GM19193 (cell line): ENCODE data around the gene ARHGEF37.

Experiments used
- POLR2A ChIP-seq: IDR thresholded peaks from 4 replicates; pipeline ENCODE4 v1.6.1; 2011; ENCODE audit not compliant: insufficient read depth, insufficient read length; ENCODE audit errors: extremely low read depth

Gene ARHGEF37

DNA sequence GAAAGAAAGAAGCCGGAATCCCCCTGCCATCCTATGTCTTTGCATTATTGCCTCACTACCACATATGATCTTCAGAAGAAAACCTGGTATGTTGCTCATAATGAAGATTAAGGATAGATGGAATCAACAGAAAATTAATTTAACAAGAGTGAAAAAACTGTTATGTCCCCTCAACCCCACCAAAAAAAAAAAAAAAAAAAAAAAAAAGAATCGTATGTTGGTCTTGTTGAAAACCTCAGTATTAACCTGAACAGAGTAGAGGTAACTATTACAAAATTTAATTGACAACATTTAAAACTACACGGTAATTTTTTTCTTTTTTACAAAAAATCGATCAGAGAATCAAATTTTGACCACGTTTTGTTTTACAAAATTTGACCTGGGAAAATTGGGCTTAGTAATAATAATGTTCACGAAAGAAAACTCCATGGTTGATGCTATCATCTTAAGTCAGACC, 29.2 kb upstream of the ARHGEF37 start:
- TF ChIP-seq POLR2A, result no peak

GRCh38 chr5:149552553-149553160, 28.6 kb upstream of the ARHGEF37 start:
- TF ChIP-seq POLR2A, result no peak

GRCh38 chr5:149559706-149560105, 21.6 kb upstream of the ARHGEF37 start:
- no peak for TF ChIP-seq POLR2A

- no peak for TF ChIP-seq POLR2A
These were observed 19.4 kb upstream of the ARHGEF37 start for GRCh38 chr5:149561848-149562247.

GRCh38 chr5:149563466-149563865, 17.8 kb upstream of the ARHGEF37 start:
- TF ChIP-seq POLR2A, result no peak

DNA sequence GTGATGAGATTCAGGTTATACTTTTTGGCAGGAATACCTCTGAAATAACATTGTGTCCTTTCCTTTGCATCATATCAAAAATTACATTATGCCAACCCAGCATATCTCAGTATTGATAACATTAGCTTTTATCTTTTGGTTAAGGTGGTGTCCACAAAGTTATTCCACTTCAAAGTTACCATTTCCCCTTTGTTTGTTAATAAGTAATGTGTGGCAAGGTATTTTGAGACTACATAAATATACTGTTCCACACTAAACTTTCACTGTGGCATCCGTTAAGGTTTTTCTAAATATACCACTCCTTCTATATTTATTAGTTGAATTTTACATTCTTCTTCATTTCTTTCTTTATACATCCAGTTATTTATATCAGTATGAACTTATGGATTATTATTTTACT, 14.1 kb upstream of the ARHGEF37 start:
- TF ChIP-seq POLR2A, result no peak

GRCh38 chr5:149572170-149572569, 9.1 kb upstream of the ARHGEF37 start:
- no peak for TF ChIP-seq POLR2A

DNA sequence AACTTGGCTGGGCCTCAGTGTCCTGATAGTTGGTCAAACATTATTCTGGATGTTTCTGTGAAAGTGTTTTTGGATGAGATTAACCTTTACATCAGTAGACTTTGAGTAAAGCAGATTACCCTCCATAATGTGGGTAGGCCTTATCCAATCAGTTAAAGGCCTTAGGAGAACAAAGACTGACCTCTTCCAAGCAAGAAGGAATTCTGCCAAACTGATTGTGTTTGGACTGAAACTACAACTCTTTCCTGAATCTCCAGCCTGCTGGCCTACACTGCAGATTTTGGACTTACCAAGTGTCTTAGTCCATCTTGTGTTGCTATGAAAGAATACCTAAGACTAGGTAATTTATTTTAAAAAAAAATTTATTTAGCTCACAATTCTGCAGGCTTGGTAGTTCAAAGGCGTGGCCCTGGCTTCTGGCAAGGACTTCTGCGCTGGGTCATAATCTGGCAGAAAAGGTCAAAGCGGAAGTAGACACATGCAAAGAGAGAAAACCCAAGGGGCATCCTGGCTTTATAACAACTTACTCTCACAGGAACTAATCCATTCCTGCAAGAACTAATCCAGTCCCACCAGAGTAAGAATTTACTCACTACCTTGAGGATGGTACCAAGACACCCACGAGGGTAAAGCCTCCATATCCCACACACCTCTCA, 8.6 kb upstream of the ARHGEF37 start:
- no peak for TF ChIP-seq POLR2A

DNA sequence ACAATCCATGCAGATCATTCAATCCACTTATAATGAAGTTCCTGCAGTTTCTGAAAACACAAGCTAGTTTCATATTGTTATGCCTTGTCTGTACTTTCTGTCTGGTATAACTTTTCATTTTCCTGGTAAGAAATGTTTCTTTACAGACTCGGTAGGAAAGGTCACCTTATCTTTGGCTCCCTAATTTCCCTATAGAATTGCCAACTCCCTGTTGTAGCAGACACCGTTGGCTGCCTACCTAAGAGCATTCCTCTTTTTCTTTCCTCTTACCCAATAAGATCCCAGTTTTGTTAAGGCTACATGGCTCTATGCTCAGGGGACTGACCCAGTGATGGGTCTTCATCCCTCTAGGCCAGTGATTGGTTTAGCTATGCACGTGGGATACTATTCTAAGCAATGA, 6.2 kb upstream of the ARHGEF37 start:
- TF ChIP-seq POLR2A, result no peak

DNA sequence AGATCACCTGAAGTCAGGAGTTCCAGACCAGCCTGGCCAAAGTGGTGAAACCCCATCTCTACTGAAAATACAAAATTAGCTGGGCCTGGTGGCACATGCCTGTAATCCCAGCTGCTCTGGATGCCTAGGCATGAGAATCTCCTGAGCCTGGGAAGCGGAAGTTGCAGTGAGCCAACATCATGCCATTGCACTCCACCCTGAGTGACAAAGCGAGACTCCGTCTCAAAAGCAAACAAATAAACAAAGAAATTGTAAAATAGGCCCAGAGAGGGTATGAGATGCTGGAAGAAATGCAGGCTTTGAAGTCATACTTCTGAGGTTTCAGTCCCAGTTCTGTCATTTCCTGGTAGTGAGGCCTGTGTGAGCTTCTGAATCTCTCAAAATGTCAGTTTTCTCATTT, 5.3 kb upstream of the ARHGEF37 start:
- TF ChIP-seq POLR2A, result no peak

DNA sequence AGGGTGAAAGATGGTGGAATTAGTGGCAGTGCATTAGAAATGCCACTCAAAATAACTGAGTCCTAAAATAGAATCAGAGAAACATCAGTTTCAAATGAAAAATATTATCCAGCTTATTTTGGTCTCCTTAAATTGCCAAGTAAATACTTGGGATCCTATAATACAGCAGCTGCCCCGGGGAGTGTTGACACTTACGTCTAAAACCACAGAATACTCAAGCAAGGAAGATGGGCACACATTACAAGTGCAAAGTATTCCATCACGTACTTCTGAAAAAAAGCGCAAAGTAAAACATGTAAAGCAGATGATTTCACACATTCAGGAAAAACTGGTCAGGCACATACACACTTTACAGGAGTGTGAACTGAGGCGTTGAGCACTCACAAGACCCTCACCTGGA, 2.4 kb upstream of the ARHGEF37 start:
- no peak for TF ChIP-seq POLR2A

DNA sequence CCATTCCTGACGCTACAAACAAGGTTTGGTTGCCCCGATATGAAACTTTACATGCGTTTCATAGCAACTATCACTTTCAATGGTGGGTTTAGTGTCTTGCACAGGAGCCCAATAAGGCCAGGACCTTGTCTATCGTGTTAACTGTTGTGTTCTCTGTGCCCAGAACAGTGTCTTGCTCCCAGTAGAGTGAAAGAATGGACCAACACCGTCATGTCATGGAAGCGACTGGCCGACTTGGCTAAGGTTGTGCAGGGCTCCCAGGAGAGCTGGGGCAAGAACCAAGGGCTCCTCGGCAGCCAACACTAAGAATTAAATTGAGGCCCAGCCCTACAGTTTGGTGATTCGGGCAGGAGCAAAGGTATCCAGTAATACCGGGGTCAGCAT, 498 bp upstream of the ARHGEF37 start:
- TF ChIP-seq POLR2A, result no peak

DNA sequence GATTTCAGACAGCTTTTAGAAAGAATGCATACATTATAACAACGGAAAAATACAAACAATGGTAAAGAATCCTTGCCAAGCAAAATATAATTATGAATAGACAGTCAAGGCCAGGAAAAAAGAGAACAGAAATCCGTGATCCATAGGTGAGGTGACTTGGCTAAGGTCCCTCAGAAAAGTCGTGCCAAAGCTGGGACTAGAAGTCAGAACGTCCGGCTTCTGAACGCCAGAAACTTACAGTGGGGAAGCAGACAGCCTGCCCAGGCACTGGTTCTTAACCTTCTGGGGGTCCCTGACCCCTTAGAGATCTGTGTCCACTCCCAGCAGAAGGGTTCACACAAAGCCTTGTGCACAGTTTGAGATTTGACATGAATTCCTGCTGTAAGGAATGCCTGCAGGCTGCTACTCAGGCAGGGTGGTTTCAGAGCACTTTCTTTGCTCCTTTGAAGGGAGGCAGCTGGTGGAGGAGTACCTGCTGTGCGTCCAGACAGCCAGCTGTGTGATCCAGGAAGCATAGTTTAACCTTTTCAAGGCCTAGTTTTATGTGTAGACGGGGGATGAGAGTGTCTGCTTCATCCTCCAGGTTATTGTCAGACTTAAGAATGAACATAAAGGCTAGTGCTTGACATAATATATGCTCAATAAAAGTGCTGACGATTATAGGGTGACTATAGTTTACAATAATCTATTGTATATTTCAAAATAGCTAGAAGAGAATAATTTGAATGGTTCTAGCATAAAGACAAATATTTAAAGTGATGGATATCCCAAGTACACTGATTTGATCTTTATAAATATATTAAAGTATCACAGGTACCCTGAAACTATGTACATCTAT, 852 bp downstream of the ARHGEF37 start:
- no peak for TF ChIP-seq POLR2A

DNA sequence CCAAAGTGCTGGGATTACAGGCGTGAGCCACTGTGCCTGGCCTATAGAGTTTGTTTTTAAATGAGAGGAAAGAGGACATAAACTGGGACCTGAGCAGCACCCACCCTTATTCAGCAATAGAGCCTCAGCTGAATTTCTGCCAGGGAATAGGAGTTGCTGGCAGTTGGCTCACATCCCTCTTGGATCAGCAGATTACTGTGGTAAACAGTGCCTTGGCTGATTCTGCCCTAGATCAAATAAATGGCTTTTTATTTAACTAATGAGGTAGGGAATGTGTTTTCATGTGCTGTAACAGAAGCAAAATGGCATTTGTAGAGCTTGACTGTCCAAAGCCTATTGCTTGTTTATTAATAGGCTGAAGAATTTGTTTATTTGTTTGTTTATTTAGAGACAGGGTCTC, 2.1 kb downstream of the ARHGEF37 start:
- no peak for TF ChIP-seq POLR2A

DNA sequence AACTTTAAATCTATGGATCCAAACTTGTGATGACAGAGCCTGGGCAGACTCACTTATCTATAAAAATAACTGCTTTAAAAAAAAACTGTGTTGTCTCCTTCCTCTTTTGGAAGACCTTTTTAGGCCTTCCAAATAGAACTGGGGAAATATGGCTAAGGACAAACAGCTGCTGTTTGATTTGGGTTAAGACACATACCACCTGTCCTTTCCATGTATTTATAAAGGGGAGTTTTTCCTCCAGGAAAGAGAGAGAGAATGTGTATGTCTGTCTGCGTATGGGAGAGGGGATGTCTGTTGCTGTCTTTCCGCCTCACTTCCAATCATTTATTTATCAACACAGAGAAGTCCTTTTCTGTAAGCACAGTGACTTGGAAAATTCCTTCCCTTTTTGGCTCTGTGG, 2.8 kb downstream of the ARHGEF37 start:
- TF ChIP-seq POLR2A, result no peak

DNA sequence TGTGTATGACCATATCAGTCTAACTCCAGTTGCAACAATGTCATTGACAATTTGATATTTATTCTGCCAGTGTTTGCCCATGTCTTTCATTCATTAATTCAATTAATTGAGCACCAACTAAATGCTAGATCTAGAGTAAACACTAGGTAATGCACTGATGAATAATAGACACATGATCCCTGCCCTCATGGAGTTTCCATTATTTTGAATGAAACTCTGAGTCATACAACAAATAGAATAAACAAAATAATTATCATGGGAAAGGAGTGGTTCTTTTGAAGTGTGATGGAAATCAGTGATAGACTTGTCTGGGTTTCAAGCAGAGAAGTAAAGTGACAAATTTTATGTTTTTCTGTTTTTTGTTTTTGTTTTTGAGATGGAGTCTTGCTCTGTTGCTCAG, 4.6 kb downstream of the ARHGEF37 start:
- TF ChIP-seq POLR2A, result no peak

DNA sequence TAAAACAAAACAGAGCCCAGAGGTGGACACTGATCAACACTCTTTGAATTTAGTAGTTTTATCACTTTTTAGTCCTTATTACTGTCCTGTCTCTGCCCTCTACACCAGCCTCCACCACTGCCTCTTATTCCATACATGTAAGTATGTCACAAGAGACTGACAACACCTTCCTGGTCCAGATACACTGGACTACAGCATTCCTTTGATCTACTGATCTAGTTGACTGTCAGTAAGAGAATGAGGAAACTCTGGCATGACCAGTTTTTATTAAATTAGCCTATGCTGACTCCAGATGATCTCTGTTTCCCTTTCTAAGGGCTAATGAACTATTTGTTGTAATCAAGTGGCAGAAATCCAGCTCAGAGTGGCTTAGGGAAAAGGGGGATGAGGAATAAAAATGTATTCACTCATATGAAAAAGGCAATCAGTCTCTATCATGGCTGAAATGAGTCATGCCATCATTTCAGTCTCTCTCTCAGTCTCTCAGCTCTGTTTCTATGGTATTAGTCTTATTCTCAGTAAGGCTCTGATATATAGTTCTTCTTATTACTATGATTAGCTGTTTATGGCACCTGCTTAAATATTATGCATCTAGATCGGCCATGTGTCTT, 5.5 kb downstream of the ARHGEF37 start:
- no peak for TF ChIP-seq POLR2A
